ENCODE data around the gene LYAR. TPM values are rescaled to one million over a fixed set of nuclear protein-coding genes. Genes with fewer than 3 reads are reported as not detected.

Gene LYAR
- polyA plus RNA-seq, 3 donors: 12.9 to 22.6 (median 14.9) TPM

GRCh38 chr4:4227510-4228355 lies 62.2 kb downstream of the LYAR start:
- Mint-ChIP-seq H3K27me3 (ENCODE audit: low read depth in 3 of 3) (peaks cover 60 to 76% (median 66%) of the 10 kb centered on the region in 3 donors), H3K36me3 (peaks cover 0 to 7% of the 10 kb centered on the region in 2 donors), H3K4me3 (peak overlapping the region in 1 of 2 donors; percentile 66), H3K27ac (peak overlapping the region in 1 of 7 donors; percentile 63), H3K4me1 (no peaks in the 10 kb centered on the region), H3K9me3 (peaks cover 8 to 33% (median 17%) of the 10 kb centered on the region in 7 donors)
- Histone ChIP-seq H3K27me3 (ENCODE audit: control insufficient read depth in 2 of 2, insufficient read depth in 2 of 2, low read length in 2 of 2) (peaks cover 22 to 43% of the 10 kb centered on the region in 2 donors), H4K20me1 (ENCODE audit: insufficient read depth, low read length) (no peaks in the 10 kb centered on the region), H3K9ac (ENCODE audit: insufficient read depth, low read length, poor library complexity, severe bottlenecking) (no peak overlapping the region), H3K4me3 (replicated peaks in 1 of 3; ENCODE audit: low read depth in 2 of 3, low read length in 3 of 3) (no peak overlapping the region), H3K27ac (ENCODE audit: low read depth in 1 of 2, low read length in 2 of 2) (no peak overlapping the region), H2AFZ (ENCODE audit: insufficient read depth, low read depth, low read length, poor library complexity, severe bottlenecking) (no peak overlapping the region), H3K4me1 (ENCODE audit: control insufficient read depth in 1 of 2, insufficient read depth in 2 of 2, low read length in 2 of 2) (no peaks in the 10 kb centered on the region), H3K36me3 (replicated peaks in 1 of 2; ENCODE audit: control insufficient read depth in 1 of 2, insufficient read depth in 2 of 2, low read length in 2 of 2) (no peaks in the 10 kb centered on the region), H3K4me2 (replicated peaks; ENCODE audit: extremely low read depth, low read length, poor library complexity, severe bottlenecking) (no peak overlapping the region), H3K9me3 (replicated peaks in 1 of 2; ENCODE audit: control insufficient read depth in 1 of 2, insufficient read depth in 1 of 2, low read length in 2 of 2) (peaks cover 2 to 4% of the 10 kb centered on the region in 2 donors), H3K79me2 (ENCODE audit: insufficient read depth, low read length) (no peaks in the 10 kb centered on the region)
- intact Hi-C loops (cut with micrococcal nuclease): no loop called here
- no peak for DNase-seq
- WGBS (ENCODE audit: insufficient coverage): 8% methylated on average over 37 of the region's 51 CpGs
- no peak for TF ChIP-seq CTCF (IDR thresholded peaks at IDR 0.05)

GRCh38 chr4:4226606-4227438 lies 63.1 kb downstream of the LYAR start, which contains the start of gene OTOP1:
Gene OTOP1 (minus strand): TSS chr4:4226929. CDS start chr4:4226864, 65 bp downstream.
- no peak within 1 kb of the TSS for H2AFZ ChIP-seq (ENCODE audit: insufficient read depth, low read depth, low read length, poor library complexity, severe bottlenecking)
- Mint-ChIP-seq H3K27me3 (ENCODE audit: low read depth in 3 of 3) (peaks cover 62 to 80% (median 73%) of the 10 kb centered on the region in 3 donors), H3K36me3 (peaks cover 0 to 7% of the 10 kb centered on the region in 2 donors), H3K9me3 (peaks cover 7 to 26% (median 15%) of the 10 kb centered on the region in 7 donors), H3K4me3 (peak within 1 kb of the TSS in 1 of 2 donors; percentile 82), H3K4me1 (no peaks in the 10 kb centered on the region), H3K27ac (peak within 1 kb of the TSS in 1 of 7 donors; percentile 63)
- 16% methylated on average over 78 of the region's 82 CpGs for WGBS (ENCODE audit: insufficient coverage)
- intact Hi-C loops (cut with micrococcal nuclease): no loop called here
- no peaks in the 10 kb centered on the region for H3K4me1 ChIP-seq (ENCODE audit: control insufficient read depth in 1 of 2, insufficient read depth in 2 of 2, low read length in 2 of 2)
- H3K4me2 ChIP-seq (replicated peaks; ENCODE audit: extremely low read depth, low read length, poor library complexity, severe bottlenecking): no peak within 1 kb of the TSS
- H3K9me3 ChIP-seq (replicated peaks in 1 of 2; ENCODE audit: control insufficient read depth in 1 of 2, insufficient read depth in 1 of 2, low read length in 2 of 2): peaks cover 0 to 4% of the 10 kb centered on the region in 2 donors
- no peaks in the 10 kb centered on the region for H3K79me2 ChIP-seq (ENCODE audit: insufficient read depth, low read length)
- H3K27ac ChIP-seq (ENCODE audit: low read depth in 1 of 2, low read length in 2 of 2): no peak within 1 kb of the TSS
- TF ChIP-seq CTCF (IDR thresholded peaks at IDR 0.05): no peak
- no peak for DNase-seq
- no peak within 1 kb of the TSS for H3K9ac ChIP-seq (ENCODE audit: insufficient read depth, low read length, poor library complexity, severe bottlenecking)
- peaks cover 22 to 48% of the 10 kb centered on the region in 2 donors for H3K27me3 ChIP-seq (ENCODE audit: control insufficient read depth in 2 of 2, insufficient read depth in 2 of 2, low read length in 2 of 2)
- H4K20me1 ChIP-seq (ENCODE audit: insufficient read depth, low read length): no peaks in the 10 kb centered on the region
- H3K36me3 ChIP-seq (replicated peaks in 1 of 2; ENCODE audit: control insufficient read depth in 1 of 2, insufficient read depth in 2 of 2, low read length in 2 of 2): no peaks in the 10 kb centered on the region
- no peak within 1 kb of the TSS for H3K4me3 ChIP-seq (replicated peaks in 1 of 3; ENCODE audit: low read depth in 2 of 3, low read length in 3 of 3)

All from CD14-positive monocyte (primary cell).